Lower leg skin (tissue), 3 donors: ENCODE data around the gene PRR29.

Experiments used
- POLR2A ChIP-seq, 2 donors: fragments of 450-650 bp; IDR thresholded peaks; one replicate each; pipeline ENCODE4 v1.6.1; 2016 to 2017; ENCODE audit warnings: antibody characterized with exemption in 2 of 2, mild to moderate bottlenecking in 1 of 2, moderate library complexity in 1 of 2
- TF ChIP-seq, protein P1 (sequence below), 3 donors: fragments of 450-650 bp; IDR thresholded peaks; one replicate each; pipeline ENCODE4 v1.5.1; 2016; ENCODE audit warnings: antibody characterized with exemption in 3 of 3, mild to moderate bottlenecking in 3 of 3, moderate library complexity in 2 of 3

DNA sequence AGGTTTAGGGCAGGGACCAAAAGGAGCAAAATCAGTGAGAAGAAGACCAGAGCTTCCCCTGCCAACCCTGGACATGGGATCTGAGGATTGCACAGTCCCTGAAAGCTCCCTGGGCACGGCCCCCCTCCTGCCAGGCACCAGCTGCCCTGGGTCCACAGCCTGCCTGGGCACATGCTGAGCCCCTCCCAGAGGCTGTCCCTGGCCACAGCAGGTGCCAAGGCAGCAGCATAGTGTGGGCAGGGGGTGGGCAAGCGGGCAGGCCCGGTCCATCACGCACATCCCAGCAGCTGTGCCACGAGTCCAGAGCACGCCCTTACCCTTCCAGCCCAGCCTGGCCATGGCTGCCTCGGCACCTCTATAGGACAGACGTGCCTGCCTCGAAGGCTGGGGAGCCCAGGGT is 38.1 kb upstream of the PRR29 start:
- no peak for TF ChIP-seq POLR2A (IDR thresholded peaks at IDR 0.05)
- TF ChIP-seq, protein P1, sequence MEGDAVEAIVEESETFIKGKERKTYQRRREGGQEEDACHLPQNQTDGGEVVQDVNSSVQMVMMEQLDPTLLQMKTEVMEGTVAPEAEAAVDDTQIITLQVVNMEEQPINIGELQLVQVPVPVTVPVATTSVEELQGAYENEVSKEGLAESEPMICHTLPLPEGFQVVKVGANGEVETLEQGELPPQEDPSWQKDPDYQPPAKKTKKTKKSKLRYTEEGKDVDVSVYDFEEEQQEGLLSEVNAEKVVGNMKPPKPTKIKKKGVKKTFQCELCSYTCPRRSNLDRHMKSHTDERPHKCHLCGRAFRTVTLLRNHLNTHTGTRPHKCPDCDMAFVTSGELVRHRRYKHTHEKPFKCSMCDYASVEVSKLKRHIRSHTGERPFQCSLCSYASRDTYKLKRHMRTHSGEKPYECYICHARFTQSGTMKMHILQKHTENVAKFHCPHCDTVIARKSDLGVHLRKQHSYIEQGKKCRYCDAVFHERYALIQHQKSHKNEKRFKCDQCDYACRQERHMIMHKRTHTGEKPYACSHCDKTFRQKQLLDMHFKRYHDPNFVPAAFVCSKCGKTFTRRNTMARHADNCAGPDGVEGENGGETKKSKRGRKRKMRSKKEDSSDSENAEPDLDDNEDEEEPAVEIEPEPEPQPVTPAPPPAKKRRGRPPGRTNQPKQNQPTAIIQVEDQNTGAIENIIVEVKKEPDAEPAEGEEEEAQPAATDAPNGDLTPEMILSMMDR (IDR thresholded peaks at IDR 0.05): no peak
